Loucy (cell line): ENCODE data around the gene STAT3.

Experiments
- H2AFZ ChIP-seq: fragments of 200-600 bp; sonication (generic); 2 replicates; pipeline ENCODE4 v1.6.0; 2016; ENCODE audit warnings: antibody characterized with exemption, mild to moderate bottlenecking, low read length, moderate library complexity
- H3F3A ChIP-seq: fragments of 200-600 bp; 2 replicates; pipeline ENCODE4 v1.6.0; 2016; ENCODE audit warnings: antibody characterized with exemption, low read depth, mild to moderate bottlenecking
- H3K27me3 ChIP-seq: fragments of 200-600 bp; sonication (generic); 2 replicates; pipeline ENCODE4 v1.6.1; 2014; ENCODE audit warnings: low read length, mild to moderate bottlenecking; ENCODE audit not compliant: insufficient read depth, poor library complexity, severe bottlenecking
- H3K36me3 ChIP-seq: fragments of 200-600 bp; sonication (generic); 2 replicates; pipeline ENCODE4 v1.6.1; 2016; ENCODE audit warnings: low read length; ENCODE audit not compliant: insufficient read depth
- H3K4me1 ChIP-seq: fragments of 200-600 bp; sonication (generic); 2 replicates; pipeline ENCODE4 v1.5.1; 2014; ENCODE audit warnings: low read length, mild to moderate bottlenecking; ENCODE audit not compliant: insufficient read depth, poor library complexity, severe bottlenecking
- H3K4me2 ChIP-seq: fragments of 200-600 bp; sonication (generic); 2 replicates; pipeline ENCODE4 v1.6.0; 2014; ENCODE audit warnings: antibody characterized with exemption, low read length, low read depth, mild to moderate bottlenecking; ENCODE audit not compliant: poor library complexity, severe bottlenecking
- H3K4me3 ChIP-seq: fragments of 200-600 bp; sonication (generic); 2 replicates; pipeline ENCODE4 v1.5.1; 2014; ENCODE audit warnings: low read length, mild to moderate bottlenecking, mixed read lengths; ENCODE audit not compliant: poor library complexity, severe bottlenecking
- H3K79me2 ChIP-seq: fragments of 200-600 bp; sonication (generic); 2 replicates; pipeline ENCODE4 v1.6.1; 2014; ENCODE audit warnings: low read length; ENCODE audit not compliant: insufficient read depth
- H3K9ac ChIP-seq: fragments of 200-600 bp; sonication (generic); 2 replicates; pipeline ENCODE4 v1.6.0; 2014; ENCODE audit warnings: mild to moderate bottlenecking, low read depth, low read length, moderate library complexity; ENCODE audit not compliant: poor library complexity, severe bottlenecking
- H3K9me2 ChIP-seq: fragments of 200-600 bp; sonication (generic); replicated peaks from 2 replicates; pipeline ENCODE4 v1.6.1; 2016; ENCODE audit warnings: low read depth, low read length, mixed read lengths
- H3K9me3 ChIP-seq: fragments of 200-600 bp; sonication (generic); 2 replicates; pipeline ENCODE4 v1.6.1; 2014; ENCODE audit warnings: mild to moderate bottlenecking, antibody characterized with exemption, low read length, low read depth; ENCODE audit not compliant: insufficient read depth
- H4K20me1 ChIP-seq: fragments of 200-600 bp; sonication (generic); 2 replicates; pipeline ENCODE4 v1.6.0; 2014; ENCODE audit warnings: antibody characterized with exemption, low read length, mild to moderate bottlenecking; ENCODE audit not compliant: insufficient read depth, poor library complexity, severe bottlenecking
- EZH2phosphoT487 ChIP-seq: fragments of 200-600 bp; IDR thresholded peaks from 2 replicates; pipeline ENCODE4 v1.6.1; 2018; ENCODE audit warnings: antibody characterized with exemption, mild to moderate bottlenecking, moderate library complexity, borderline replicate concordance
- TF ChIP-seq, protein P1 (sequence below): fragments of 200-600 bp; sonication (generic); conservative IDR thresholded peaks from 2 replicates; pipeline ENCODE4 v1.5.1; 2014; ENCODE audit warnings: mild to moderate bottlenecking, antibody characterized with exemption, low read length

The STAT3 gene

DNA sequence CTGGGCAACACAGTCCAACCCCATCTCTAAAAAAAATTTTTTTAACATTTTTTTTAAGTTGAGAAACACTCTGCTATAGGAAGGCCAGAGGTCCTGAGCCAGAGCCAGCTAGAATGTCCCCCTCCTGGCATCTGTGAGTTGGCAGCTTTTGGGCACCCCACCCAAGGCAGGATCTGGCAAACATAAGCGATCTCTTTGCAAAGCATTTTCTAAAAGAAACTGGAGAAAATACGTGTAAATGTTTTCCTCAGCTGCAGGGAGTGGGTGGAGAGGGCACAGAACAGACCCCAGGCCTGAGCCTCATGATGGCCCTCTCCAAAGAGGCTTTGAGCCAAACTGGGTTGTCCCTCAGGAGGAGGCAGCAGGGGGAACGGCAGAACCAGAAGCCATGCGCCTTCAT lies 23.1 kb upstream of the STAT3 start:
- H3K9me2 ChIP-seq: no peaks in the 10 kb centered on the region
- H3K4me2 ChIP-seq: no peak overlapping the region
- no peaks in the 10 kb centered on the region for H3K36me3 ChIP-seq
- H4K20me1 ChIP-seq: no peaks in the 10 kb centered on the region
- H3K9me3 ChIP-seq: no peaks in the 10 kb centered on the region
- H3K79me2 ChIP-seq: no peaks in the 10 kb centered on the region
- H3K4me3 ChIP-seq: no peak overlapping the region
- H3K27me3 ChIP-seq: no peaks in the 10 kb centered on the region
- H3K4me1 ChIP-seq: peaks cover 13% of the 10 kb centered on the region
- no peaks in the 10 kb centered on the region for H3F3A ChIP-seq
- H2AFZ ChIP-seq: no peak overlapping the region; the same call in 1 of the 2 replicates
- TF ChIP-seq, protein P1, sequence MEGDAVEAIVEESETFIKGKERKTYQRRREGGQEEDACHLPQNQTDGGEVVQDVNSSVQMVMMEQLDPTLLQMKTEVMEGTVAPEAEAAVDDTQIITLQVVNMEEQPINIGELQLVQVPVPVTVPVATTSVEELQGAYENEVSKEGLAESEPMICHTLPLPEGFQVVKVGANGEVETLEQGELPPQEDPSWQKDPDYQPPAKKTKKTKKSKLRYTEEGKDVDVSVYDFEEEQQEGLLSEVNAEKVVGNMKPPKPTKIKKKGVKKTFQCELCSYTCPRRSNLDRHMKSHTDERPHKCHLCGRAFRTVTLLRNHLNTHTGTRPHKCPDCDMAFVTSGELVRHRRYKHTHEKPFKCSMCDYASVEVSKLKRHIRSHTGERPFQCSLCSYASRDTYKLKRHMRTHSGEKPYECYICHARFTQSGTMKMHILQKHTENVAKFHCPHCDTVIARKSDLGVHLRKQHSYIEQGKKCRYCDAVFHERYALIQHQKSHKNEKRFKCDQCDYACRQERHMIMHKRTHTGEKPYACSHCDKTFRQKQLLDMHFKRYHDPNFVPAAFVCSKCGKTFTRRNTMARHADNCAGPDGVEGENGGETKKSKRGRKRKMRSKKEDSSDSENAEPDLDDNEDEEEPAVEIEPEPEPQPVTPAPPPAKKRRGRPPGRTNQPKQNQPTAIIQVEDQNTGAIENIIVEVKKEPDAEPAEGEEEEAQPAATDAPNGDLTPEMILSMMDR: no peak
- no peak for TF ChIP-seq EZH2phosphoT487
- H3K9ac ChIP-seq: no peak overlapping the region

DNA sequence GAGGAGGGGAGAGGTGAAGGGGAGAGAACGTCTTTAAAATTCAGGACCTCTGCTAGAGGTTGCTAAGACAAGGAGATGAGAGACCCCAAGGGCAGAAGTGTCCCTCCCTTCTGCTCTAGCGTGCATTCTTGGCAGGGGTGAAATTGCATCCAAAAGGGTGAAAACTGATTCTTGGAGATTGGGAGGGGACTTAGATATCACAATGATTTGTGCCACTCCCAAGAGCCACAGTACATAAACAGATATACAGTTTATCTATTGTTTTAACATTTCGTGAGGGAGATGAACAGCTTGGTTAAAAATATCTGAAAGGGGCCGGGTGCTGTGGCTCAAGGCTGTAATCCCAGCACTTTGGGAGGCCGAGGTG lies 22.1 kb upstream of the STAT3 start:
- Histone ChIP-seq H3K9me3 (no peaks in the 10 kb centered on the region), H3K27me3 (no peaks in the 10 kb centered on the region), H3K79me2 (no peaks in the 10 kb centered on the region), H2AFZ (no peak overlapping the region), H3F3A (no peaks in the 10 kb centered on the region), H3K4me3 (no peak overlapping the region), H3K4me2 (no peak overlapping the region), H3K9me2 (no peaks in the 10 kb centered on the region), H4K20me1 (no peaks in the 10 kb centered on the region), H3K4me1 (peaks cover 10% of the 10 kb centered on the region), H3K9ac (no peak overlapping the region), H3K36me3 (no peaks in the 10 kb centered on the region)
- TF ChIP-seq, protein P1: no peak
- TF ChIP-seq EZH2phosphoT487: no peak

DNA sequence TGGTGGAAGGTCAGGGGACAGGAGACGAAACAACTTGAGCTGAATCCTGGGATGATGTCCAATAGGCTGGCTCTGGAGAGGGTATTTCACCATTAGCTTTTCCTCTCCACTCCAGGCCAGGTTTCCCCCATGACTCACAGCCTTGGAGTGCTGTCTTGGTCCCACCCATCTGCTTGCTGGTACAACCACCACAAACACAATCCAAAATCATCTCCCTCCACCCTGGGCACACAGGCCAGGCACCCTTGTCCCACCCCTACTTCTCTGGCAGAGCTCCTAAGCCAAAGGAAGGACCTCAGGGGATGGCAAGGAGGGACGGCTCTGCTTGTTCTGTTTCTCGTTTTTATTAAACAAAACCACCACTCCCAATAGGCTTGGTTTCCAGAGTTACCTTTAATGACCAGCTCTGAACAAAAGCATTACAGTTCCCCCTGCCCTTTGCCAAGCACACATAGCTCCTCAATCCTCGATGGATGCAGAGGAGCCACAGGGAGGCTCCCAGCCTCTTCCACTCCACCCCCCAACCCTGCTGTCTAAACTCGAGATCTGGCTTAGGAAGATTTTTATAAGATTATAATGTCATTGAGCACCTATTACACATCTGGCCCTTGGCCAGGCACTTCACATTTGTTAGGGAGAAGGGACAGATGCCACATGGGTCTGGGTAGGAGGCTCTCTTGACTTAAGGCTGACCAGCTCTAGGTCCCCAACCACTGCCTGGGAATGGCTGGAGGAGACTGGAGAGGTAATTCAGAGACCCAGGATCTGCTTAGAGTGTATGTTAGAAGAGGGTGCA lies 21.5 kb upstream of the STAT3 start:
- no peaks in the 10 kb centered on the region for H3K36me3 ChIP-seq

More for the DNA sequence above, 21.5 kb upstream of the STAT3 start:
- Histone ChIP-seq H3K27me3 (no peaks in the 10 kb centered on the region), H2AFZ (no peak overlapping the region), H3K4me3 (no peak overlapping the region), H3K9me3 (no peaks in the 10 kb centered on the region), H3K79me2 (no peaks in the 10 kb centered on the region), H3K4me2 (no peak overlapping the region), H3K9me2 (no peaks in the 10 kb centered on the region), H3K9ac (no peak overlapping the region), H3F3A (no peaks in the 10 kb centered on the region), H3K4me1 (peaks cover 4% of the 10 kb centered on the region), H4K20me1 (no peaks in the 10 kb centered on the region)
- TF ChIP-seq, protein P1: no peak
- no peak for TF ChIP-seq EZH2phosphoT487
